Breast epithelium (tissue), 3 donors: ENCODE data around the gene ANKS1B.

ENCODE experiments used
- POLR2A ChIP-seq: fragments of 450-650 bp; IDR thresholded peaks from one replicate; pipeline ENCODE4 v1.6.1; 2016; ENCODE audit warnings: antibody characterized with exemption, mild to moderate bottlenecking, moderate library complexity
- POLR2AphosphoS5 ChIP-seq, 3 donors: sonication (generic); formaldehyde crosslinking; IDR thresholded peaks; one replicate each; pipeline ENCODE4 v1.6.1; 2017; ENCODE audit warnings: antibody characterized with exemption in 3 of 3
- TF ChIP-seq, protein P1 (sequence below), 3 donors: fragments of 450-650 bp; IDR thresholded peaks; one replicate each; pipeline ENCODE4 v1.5.1; 2016 to 2017; ENCODE audit warnings: antibody characterized with exemption in 3 of 3, mild to moderate bottlenecking in 3 of 3, moderate library complexity in 3 of 3

- TF ChIP-seq POLR2AphosphoS5 (IDR thresholded peaks at IDR 0.05) (no peak), POLR2A (no peak)
- TF ChIP-seq, protein P1, sequence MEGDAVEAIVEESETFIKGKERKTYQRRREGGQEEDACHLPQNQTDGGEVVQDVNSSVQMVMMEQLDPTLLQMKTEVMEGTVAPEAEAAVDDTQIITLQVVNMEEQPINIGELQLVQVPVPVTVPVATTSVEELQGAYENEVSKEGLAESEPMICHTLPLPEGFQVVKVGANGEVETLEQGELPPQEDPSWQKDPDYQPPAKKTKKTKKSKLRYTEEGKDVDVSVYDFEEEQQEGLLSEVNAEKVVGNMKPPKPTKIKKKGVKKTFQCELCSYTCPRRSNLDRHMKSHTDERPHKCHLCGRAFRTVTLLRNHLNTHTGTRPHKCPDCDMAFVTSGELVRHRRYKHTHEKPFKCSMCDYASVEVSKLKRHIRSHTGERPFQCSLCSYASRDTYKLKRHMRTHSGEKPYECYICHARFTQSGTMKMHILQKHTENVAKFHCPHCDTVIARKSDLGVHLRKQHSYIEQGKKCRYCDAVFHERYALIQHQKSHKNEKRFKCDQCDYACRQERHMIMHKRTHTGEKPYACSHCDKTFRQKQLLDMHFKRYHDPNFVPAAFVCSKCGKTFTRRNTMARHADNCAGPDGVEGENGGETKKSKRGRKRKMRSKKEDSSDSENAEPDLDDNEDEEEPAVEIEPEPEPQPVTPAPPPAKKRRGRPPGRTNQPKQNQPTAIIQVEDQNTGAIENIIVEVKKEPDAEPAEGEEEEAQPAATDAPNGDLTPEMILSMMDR (IDR thresholded peaks at IDR 0.05), result no peak
Observed at GRCh38 chr12:99768758-99769157, 216.0 kb downstream of the ANKS1B start.
